GM19099 (cell line): Measurements from ENCODE around the gene CYTIP.

ENCODE experiments used
- POLR2A ChIP-seq: IDR thresholded peaks from 3 replicates; pipeline ENCODE4 v1.6.1; 2011; ENCODE audit warnings: low read depth; ENCODE audit not compliant: insufficient read length; ENCODE audit errors: extremely low read depth

The CYTIP gene

GRCh38 chr2:157443795-157444640 lies at the start of gene CYTIP:
Gene CYTIP (minus strand): TSS chr2:157444089. CDS start chr2:157444020, 69 bp downstream.
- peak; percentile 83 for TF ChIP-seq POLR2A

GRCh38 chr2:157492189-157492773 lies 48.4 kb upstream of the CYTIP start:
- no peak for TF ChIP-seq POLR2A

- no peak for TF ChIP-seq POLR2A
Observed at GRCh38 chr2:157489983-157490382, 46.1 kb upstream of the CYTIP start.

GRCh38 chr2:157488877-157489276 lies 45.0 kb upstream of the CYTIP start:
- no peak for TF ChIP-seq POLR2A

GRCh38 chr2:157487747-157488146 lies 43.9 kb upstream of the CYTIP start:
- no peak for TF ChIP-seq POLR2A

- no peak for TF ChIP-seq POLR2A
Observed at GRCh38 chr2:157487271-157487610, 43.4 kb upstream of the CYTIP start.

- no peak for TF ChIP-seq POLR2A
Observed at GRCh38 chr2:157486596-157487270, 42.8 kb upstream of the CYTIP start.

- TF ChIP-seq POLR2A, result no peak
Observed at GRCh38 chr2:157480182-157480961, 36.5 kb upstream of the CYTIP start.

- no peak for TF ChIP-seq POLR2A
Observed at GRCh38 chr2:157479081-157480027, 35.5 kb upstream of the CYTIP start.

- no peak for TF ChIP-seq POLR2A
Observed at GRCh38 chr2:157477919-157478318, 34.0 kb upstream of the CYTIP start.

GRCh38 chr2:157476953-157477709 lies 33.2 kb upstream of the CYTIP start:
- TF ChIP-seq POLR2A, result no peak

GRCh38 chr2:157475722-157476390 lies 32.0 kb upstream of the CYTIP start:
- TF ChIP-seq POLR2A, result no peak

GRCh38 chr2:157473581-157473980 lies 29.7 kb upstream of the CYTIP start:
- TF ChIP-seq POLR2A, result no peak
